GM10266 (cell line): ENCODE measurements around the gene ARHGEF1.

Source experiments
- DNase-seq: peaks from one replicate; pipeline ENCODE4 v3.0.0; 2012; ENCODE audit errors: extremely low spot score
- TF ChIP-seq, protein P1 (sequence below): IDR thresholded peaks from 2 replicates; pipeline ENCODE4 v1.5.1; 2012; ENCODE audit warnings: mild to moderate bottlenecking, low read depth; ENCODE audit not compliant: control insufficient read depth, insufficient read depth; ENCODE audit errors: missing control alignments

ARHGEF1 gene

DNA sequence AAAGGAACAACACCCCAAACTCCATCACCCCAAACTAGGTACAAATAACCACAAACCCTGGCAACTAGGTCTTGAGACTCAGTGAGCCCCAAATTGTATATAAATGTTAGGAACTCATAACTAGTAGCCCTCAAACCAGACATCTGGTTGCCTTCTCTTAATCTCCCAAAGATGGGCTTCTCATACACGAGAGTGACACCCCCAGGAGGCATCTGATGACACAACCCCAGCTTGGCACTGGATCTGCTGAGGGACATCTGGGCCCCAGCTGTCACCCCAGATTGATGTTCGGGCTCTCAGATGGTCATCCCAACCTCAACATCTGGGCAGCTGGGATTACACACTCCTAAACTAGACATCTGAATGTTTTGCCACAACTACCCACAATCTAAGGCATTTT lies 61.4 kb downstream of the ARHGEF1 start:
- TF ChIP-seq, protein P1, sequence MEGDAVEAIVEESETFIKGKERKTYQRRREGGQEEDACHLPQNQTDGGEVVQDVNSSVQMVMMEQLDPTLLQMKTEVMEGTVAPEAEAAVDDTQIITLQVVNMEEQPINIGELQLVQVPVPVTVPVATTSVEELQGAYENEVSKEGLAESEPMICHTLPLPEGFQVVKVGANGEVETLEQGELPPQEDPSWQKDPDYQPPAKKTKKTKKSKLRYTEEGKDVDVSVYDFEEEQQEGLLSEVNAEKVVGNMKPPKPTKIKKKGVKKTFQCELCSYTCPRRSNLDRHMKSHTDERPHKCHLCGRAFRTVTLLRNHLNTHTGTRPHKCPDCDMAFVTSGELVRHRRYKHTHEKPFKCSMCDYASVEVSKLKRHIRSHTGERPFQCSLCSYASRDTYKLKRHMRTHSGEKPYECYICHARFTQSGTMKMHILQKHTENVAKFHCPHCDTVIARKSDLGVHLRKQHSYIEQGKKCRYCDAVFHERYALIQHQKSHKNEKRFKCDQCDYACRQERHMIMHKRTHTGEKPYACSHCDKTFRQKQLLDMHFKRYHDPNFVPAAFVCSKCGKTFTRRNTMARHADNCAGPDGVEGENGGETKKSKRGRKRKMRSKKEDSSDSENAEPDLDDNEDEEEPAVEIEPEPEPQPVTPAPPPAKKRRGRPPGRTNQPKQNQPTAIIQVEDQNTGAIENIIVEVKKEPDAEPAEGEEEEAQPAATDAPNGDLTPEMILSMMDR: no peak
- DNase-seq: peak; percentile 37

DNA sequence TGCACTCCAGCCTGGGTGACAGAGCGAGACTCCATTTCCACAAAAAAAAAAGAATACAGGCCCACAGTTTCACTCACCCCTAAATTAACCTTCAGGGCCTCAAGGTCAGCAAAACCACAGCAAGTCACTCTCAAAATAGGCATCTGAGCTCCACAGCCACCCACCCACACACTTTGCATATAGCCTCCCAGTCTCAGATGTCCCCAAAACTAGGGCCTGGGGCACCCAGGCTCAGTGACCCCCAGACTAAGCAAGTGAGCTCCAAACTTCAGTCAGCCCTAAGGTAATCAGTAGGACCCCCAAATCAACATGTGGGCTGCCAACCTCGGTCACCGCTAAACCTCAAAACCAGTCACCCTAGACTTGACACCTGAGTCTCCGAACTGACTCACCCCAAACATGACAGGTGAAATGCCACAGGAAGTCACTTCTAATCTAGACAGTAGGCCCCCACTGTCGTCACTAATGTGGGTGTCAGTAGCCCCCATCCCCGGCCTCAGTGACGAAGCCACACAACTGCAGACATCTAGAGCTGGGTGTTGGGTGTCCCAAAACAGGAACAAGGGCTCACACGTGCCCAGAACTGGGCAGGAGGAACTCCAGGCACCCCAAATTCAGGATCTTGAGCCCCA lies 62.3 kb downstream of the ARHGEF1 start:
- TF ChIP-seq, protein P1: no peak
- DNase-seq: peak; percentile 90

DNA sequence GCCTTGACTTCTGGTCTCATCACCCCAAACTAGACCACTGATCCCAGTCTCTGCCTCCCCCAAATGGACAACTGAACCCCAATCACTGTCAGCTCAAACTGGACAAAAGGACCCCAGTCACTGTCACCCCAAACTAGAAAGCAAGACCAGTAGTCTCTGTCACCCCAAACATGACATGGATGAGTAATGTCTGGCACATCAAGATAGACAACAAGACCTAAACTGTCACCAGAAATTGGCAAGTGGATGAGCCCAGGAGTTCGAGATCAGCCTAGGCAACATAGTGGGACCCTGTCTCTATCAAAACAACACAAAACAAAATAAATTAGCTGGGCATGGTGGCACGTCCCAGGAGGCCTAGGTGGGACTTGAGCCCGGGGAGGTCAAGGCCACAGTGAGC lies 64.1 kb downstream of the ARHGEF1 start:
- TF ChIP-seq, protein P1: no peak
- DNase-seq: no peak

DNA sequence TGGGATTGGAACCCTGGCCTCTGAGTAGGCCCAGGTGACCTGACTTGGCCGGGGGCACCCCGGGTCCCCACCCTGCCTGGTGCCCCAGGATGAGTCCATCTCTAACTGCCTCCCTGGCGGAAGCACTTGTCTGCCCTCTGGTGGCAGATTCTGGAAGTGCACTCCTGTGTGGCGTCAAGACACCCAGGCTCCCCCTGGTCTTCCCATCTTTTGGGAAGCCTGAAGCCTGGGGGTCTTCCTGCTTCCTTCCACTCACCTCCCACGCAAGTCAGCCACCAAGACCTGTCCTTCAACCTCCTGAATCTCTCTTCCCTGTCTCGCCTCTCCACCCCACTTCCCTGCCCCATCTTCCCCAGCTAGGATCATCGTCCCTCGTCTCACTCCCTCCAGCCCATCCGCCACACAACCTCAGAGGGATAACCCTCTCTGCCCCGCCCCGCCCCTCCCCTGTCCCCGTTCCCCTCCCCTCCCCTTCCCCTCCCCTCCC lies 68.7 kb downstream of the ARHGEF1 start:
- peak; percentile 83 for DNase-seq
- TF ChIP-seq, protein P1: peak; percentile 97

DNA sequence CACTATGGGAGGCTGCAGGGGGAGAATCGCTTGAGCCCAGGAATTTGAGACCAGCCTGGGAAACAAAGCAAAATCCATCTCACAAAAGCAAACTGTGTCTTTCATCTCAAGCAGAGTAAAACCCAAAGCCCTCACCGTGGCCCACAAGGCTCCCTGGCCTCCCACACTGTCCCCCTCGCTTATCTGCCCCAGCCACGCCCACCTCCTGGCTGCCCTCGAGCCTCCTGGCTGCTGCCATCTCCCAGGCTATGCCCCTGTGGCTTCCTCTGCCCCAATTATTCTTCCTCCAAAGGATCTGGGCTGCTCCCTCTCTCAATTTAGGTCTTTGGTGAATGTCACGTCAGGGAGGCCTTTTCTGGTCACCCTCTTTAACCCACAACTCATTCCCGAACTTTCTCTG lies 72.5 kb downstream of the ARHGEF1 start:
- TF ChIP-seq, protein P1: no peak
- no peak for DNase-seq

DNA sequence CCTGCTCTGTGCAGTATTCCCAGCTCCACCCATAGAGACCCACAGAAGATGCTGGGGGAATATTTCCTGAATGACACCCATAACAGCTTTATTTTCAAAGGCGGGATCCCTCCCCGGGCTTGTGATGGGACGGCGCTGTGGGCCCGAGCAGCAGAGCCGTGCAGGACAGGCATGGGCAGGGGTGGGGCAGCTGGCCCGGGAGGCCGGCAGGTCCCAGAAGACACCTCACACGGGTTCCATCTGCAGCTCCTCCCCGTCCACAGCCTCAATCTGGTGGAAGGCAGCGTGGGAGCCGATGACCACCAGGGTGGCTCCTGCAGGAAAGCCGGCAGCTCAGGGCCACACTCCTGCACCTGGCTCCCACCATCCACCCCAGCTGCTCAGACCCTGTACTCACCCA lies 73.6 kb downstream of the ARHGEF1 start:
- TF ChIP-seq, protein P1: no peak
- DNase-seq: no peak
